Measurements from ENCODE around the gene FHIT.
"Not testable (repeated sequence)": the region's sequence is repeated elsewhere in the genome, so short reads cannot be mapped to it uniquely, and the experiment has no call there.

FHIT gene

GRCh38 chr3:59810606-59811005 lies 1440.6 kb downstream of the FHIT start:
- Histone ChIP-seq H3K9me3 (no peaks in the 10 kb centered on the region), H3K27me3 (no peaks in the 10 kb centered on the region), H3K27ac (no peak overlapping the region), H3K4me1 (ENCODE audit: control insufficient read depth in 1 of 2, insufficient read depth in 1 of 2, low read depth in 1 of 2, low read length in 1 of 2) (no peaks in the 10 kb centered on the region), H3K4me3 (ENCODE audit: low read depth in 1 of 2, low read length in 1 of 2) (no peak overlapping the region), H3K36me3 (no peaks in the 10 kb centered on the region)
- TF ChIP-seq, protein P1, sequence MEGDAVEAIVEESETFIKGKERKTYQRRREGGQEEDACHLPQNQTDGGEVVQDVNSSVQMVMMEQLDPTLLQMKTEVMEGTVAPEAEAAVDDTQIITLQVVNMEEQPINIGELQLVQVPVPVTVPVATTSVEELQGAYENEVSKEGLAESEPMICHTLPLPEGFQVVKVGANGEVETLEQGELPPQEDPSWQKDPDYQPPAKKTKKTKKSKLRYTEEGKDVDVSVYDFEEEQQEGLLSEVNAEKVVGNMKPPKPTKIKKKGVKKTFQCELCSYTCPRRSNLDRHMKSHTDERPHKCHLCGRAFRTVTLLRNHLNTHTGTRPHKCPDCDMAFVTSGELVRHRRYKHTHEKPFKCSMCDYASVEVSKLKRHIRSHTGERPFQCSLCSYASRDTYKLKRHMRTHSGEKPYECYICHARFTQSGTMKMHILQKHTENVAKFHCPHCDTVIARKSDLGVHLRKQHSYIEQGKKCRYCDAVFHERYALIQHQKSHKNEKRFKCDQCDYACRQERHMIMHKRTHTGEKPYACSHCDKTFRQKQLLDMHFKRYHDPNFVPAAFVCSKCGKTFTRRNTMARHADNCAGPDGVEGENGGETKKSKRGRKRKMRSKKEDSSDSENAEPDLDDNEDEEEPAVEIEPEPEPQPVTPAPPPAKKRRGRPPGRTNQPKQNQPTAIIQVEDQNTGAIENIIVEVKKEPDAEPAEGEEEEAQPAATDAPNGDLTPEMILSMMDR (IDR thresholded peaks at IDR 0.05) = no peak

- H3K27me3 ChIP-seq = no peaks in the 10 kb centered on the region
- H3K9me3 ChIP-seq = no peaks in the 10 kb centered on the region
- TF ChIP-seq, protein P1 (IDR thresholded peaks at IDR 0.05) = no peak
- H3K27ac ChIP-seq = no peak overlapping the region
- no peaks in the 10 kb centered on the region for H3K4me1 ChIP-seq (ENCODE audit: control insufficient read depth in 1 of 2, insufficient read depth in 1 of 2, low read depth in 1 of 2, low read length in 1 of 2)
- H3K36me3 ChIP-seq = no peaks in the 10 kb centered on the region
- no peak overlapping the region for H3K4me3 ChIP-seq (ENCODE audit: low read depth in 1 of 2, low read length in 1 of 2)
Measured at GRCh38 chr3:59809710-59810444, 1441.4 kb downstream of the FHIT start.

DNA sequence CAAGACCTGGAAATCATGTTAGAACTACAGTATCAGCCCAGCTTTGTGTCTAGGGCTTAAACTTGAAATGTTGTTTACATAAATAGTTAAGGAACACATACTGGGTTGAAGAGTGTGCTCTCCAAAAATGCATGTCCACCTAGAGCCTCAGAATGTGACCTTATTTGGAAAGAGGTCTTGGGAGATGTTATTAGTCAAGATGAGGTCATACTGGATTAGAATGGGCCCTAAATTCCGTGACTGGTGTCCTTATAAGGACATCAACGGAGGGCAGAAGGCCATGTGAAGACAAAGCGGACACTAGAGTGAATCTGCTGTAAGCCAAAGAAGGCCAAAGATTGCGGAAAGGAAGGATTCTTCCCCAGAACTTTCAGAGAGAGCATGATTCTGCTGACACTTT lies 1442.2 kb downstream of the FHIT start:
- H3K27ac ChIP-seq = no peak overlapping the region
- H3K9me3 ChIP-seq = no peaks in the 10 kb centered on the region
- no peak overlapping the region for H3K4me3 ChIP-seq (ENCODE audit: low read depth in 1 of 2, low read length in 1 of 2)
- H3K27me3 ChIP-seq = no peaks in the 10 kb centered on the region
- no peaks in the 10 kb centered on the region for H3K36me3 ChIP-seq
- H3K4me1 ChIP-seq (ENCODE audit: control insufficient read depth in 1 of 2, insufficient read depth in 1 of 2, low read depth in 1 of 2, low read length in 1 of 2) = no peaks in the 10 kb centered on the region
- TF ChIP-seq, protein P1 (IDR thresholded peaks at IDR 0.05) = no peak

- Histone ChIP-seq H3K4me3 (ENCODE audit: low read depth in 1 of 2, low read length in 1 of 2) (no peak overlapping the region), H3K36me3 (no peaks in the 10 kb centered on the region), H3K27ac (no peak overlapping the region), H3K4me1 (ENCODE audit: control insufficient read depth in 1 of 2, insufficient read depth in 1 of 2, low read depth in 1 of 2, low read length in 1 of 2) (no peaks in the 10 kb centered on the region), H3K27me3 (no peaks in the 10 kb centered on the region), H3K9me3 (no peaks in the 10 kb centered on the region)
- TF ChIP-seq, protein P1 (IDR thresholded peaks at IDR 0.05) = no peak
Measured at GRCh38 chr3:59808446-59808845, 1442.8 kb downstream of the FHIT start.

- Histone ChIP-seq H3K27me3 (no peaks in the 10 kb centered on the region), H3K36me3 (no peaks in the 10 kb centered on the region), H3K4me3 (ENCODE audit: low read depth in 1 of 2, low read length in 1 of 2) (no peak overlapping the region), H3K9me3 (no peaks in the 10 kb centered on the region), H3K4me1 (ENCODE audit: control insufficient read depth in 1 of 2, insufficient read depth in 1 of 2, low read depth in 1 of 2, low read length in 1 of 2) (no peaks in the 10 kb centered on the region), H3K27ac (no peak overlapping the region)
- TF ChIP-seq, protein P1 (IDR thresholded peaks at IDR 0.05) = no peak
Measured at GRCh38 chr3:59803268-59803667, 1448.0 kb downstream of the FHIT start.

- H3K27ac ChIP-seq; H3K36me3 ChIP-seq; H3K4me1 ChIP-seq (ENCODE audit: control insufficient read depth in 1 of 2, insufficient read depth in 1 of 2, low read depth in 1 of 2, low read length in 1 of 2); H3K27me3 ChIP-seq; H3K4me3 ChIP-seq (ENCODE audit: low read depth in 1 of 2, low read length in 1 of 2); H3K9me3 ChIP-seq: not testable (repeated sequence)
Measured at GRCh38 chr3:59802453-59802852, 1448.8 kb downstream of the FHIT start.

All from neutrophil (primary cell).